GM21723 (cell line): ENCODE measurements around the gene THBS3.
"Not testable (repeated sequence)": the region's sequence is repeated elsewhere in the genome, so short reads cannot be mapped to it uniquely, and the experiment has no call there.

Source experiments
- ATAC-seq: cut with Tn5 transposase; IDR thresholded peaks from one replicate; pipeline ENCODE4 v1.9.1; 2021; ENCODE audit warnings: mild to moderate bottlenecking, moderate library complexity; ENCODE audit not compliant: unreplicated experiment

Gene THBS3

DNA sequence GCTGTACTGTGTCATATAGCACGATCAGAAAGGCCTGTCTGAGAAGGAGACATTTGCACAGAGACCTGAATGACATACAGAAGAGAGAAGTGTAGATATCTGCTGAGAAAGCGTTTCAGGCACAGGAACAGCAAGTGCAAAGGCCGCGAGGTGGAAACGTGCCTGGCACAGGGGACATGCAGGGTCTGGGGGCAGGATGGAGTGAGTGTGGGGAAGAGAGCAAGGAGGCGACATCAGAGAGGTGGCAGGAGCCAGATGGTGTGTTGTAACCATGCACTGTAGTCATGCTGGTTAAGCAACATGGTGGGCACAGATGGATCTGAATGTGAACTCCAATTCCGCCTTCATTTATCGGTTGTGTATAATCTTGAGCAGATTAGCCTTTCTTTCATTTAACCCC lies 47.6 kb downstream of the THBS3 start:
- no peak for ATAC-seq

GRCh38 chr1:155158991-155159390 lies 48.7 kb downstream of the THBS3 start:
- no peak for ATAC-seq

DNA sequence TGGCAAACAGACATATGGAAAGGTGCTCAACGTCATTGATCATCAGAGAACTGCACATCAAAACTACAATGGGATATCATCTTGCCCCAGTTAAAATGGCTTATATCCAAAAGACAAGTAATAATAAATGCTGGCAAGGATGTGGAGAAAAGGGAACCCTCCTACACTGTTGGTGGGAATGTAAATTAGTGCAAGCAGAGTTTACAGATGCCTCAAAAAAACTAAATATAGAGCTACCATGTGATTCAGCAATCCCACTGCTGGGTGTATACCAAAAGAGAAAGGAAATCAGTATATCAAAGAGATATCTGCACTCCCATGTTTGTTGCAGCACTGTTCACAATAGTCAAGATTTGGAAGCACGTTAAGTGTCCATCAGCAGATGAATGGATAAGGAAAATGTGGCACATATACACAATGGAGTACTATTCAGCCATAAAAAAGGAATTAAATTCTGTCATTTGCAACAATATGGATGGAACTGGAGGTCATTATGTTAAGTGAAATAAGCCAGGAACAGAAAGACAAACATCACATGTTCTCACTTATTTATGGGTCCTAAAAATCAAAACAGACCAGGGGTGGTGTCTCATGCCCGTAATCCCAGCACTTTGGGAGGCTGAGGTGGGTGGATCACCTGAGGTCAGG lies 51.6 kb downstream of the THBS3 start:
- not testable (repeated sequence) for ATAC-seq
